C1 segment of cervical spinal cord (tissue), 14 donors: ENCODE measurements around the gene PABPC1L.
A peak's percentile ranks its signal among the peaks of the same experiment; 100 is the strongest.

Experiments
- DNase-seq, 14 donors: peaks; one replicate each; lab custom pipeline; 2025; lab: John Stamatoyannopoulos, UW

PABPC1L gene

DNA sequence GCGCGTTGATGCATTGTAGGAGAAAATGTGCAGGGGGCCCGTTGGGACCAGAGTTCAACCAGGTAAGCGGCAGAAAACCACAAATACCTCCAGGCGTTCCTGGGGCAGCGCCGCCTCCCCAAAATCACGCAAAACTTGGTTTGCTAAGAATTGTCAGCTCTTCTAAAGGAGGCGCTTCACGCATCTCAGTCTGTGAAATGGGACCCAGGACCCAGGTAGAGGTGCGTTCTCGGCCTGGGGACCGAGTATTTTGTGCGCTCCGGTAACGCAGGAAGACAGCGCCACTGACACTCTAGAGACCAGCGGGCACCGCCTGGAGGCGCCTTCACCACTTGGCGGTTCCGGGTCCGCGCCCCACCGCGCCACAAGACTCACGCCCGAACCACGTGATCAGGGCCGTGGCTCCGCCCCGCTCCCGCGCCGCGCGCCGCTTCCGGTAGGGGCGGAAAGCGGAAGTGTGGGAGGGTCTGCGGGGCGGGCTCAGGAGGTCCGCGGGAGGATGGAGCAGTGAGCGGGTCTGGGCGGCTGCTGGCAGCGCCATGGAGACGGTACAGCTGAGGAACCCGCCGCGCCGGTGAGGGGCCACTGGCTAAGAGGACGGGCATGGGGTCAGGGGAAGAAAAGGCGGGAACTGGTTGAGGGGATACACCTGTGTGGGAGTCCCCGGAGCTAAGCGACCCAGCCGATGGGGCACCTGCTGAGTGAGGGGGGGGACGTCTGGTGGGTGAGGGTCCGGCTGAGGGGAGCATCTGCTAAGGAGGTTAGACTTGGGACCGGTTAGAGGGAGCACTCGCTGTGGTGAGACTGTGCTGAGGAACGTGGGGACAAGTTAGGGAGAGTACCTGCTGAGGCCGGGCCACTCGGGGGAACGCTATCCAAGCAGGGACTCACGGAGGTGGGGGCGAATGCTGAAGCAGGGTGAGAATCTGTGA, 56.4 kb downstream of the PABPC1L start, which contains the start of gene STK4:
Gene STK4, plus strand, starts transcription at position 483 of the 932 bp plus-strand sequence. Its CDS starts 57 bp downstream, at position 540.
- peak; percentile 29 to 97 (median 90) for DNase-seq

DNA sequence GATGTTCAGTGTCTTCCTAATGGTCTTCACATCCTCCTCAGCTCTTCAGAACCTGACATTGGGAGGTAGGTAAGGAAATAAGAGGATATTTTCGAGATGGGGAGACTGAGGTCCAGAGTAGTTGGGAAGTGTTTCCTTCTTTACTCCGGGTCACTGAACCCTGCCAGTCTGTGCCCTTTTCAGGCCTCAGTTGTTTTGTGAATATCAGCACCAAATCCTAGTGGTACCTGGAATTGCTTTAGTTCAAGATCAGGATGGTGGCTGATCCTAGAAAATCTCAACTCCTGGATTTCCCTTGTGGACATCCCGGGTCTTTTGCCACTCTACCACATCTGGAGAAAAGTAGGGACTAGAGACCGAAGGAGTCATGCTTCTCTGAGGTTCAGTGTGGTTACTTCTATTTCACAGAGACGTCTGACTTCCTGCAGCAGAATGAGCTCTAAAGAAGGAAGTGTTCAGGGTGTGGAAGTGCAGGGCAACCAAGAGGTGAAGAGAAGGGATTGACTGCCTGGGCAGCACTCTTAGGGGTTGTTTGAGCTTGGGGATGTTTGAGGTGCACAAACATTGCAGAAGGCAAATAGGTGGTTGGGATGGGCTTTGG, 57.4 kb downstream of the PABPC1L start:
- DNase-seq, result peak in 1 of 14 donors; percentile 3

DNA sequence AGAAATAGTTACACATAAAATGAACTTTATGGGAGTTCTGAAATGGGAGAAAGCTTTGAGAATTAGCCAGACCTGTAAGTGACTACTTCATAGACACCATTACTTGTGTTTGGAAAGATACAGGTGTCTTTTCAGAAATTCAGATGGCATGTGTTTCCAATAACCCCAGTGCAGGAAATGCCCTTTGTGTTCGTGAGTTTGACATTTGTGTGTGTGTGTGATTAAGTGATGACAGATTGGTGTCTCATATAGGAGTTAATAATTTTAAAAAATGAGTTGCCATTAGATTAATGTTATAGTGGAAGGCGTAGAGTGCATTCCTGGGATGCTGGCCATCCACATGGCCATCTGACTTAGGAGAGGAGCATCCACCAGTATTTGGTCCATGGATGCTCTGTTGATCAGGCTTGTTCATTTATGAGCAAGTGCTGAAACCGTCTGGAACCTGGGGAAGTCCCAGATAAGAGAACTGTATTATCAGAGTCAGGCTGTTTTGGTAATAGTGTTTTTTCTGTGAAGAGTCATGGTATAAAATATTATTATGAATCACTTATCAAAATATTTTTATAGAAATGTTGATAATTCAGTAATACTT, 59.5 kb downstream of the PABPC1L start:
- DNase-seq, result no peak

DNA sequence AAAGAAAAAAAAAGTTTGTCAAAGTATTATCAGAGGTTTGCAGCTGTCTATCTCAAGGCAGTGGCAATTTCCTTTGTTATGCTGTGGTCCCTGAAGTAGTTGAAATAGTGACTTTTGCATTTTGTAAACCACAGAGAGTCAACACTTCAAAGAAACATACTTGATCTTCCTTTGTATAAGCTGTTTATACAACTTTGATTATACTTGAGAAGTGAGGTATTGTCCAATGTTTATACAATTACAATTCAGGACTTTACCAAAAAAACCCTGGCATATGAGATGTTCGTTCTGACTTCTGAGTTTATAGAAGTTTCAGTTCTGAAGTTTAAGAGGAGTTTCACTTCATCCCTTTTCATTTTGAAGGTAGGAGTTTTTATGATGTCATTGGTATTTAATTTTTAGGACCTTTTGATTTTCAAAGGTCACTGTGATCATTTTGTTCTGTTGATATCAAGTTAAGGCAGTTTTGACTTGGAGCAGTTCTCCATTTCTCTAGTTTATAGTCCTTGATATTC, 60.4 kb downstream of the PABPC1L start:
- DNase-seq, result no peak

DNA sequence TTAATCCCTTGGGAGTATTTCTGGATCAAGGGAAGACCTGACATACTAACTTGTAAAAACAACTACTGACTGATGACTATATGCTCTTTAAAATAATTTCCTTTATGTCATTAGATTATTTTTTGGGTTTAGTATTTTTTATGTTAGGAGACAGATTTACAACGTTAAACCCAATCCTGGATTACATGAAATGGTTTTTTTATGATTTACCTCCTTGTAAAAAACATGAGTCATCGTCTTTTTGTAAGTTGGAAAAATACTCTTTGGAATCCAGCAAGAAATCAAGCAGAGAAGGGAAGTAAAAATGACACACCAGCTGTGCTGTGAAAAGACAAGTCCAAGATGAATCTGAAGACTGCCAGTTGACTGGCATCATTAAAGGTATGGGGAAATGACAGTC, 63.2 kb downstream of the PABPC1L start:
- no peak for DNase-seq

DNA sequence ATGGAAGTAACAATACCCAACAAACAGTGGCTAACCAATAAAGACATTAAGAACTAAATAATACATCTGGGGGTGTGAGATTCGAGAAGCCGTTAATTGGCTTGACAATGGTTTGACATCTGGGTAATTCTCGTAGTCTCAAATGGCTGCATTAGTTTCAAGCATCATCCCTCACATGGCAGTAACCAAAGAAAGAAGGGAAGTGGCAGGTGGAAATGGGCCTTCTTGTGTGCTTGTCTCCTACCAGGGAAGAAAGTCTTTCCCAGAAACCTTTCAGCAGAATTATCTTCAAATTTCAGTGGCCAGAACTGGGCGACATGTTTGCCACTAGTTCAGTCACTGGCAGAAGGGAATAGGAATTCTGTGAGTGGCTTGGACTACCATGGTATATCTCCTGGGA, 66.8 kb downstream of the PABPC1L start:
- DNase-seq, result no peak

DNA sequence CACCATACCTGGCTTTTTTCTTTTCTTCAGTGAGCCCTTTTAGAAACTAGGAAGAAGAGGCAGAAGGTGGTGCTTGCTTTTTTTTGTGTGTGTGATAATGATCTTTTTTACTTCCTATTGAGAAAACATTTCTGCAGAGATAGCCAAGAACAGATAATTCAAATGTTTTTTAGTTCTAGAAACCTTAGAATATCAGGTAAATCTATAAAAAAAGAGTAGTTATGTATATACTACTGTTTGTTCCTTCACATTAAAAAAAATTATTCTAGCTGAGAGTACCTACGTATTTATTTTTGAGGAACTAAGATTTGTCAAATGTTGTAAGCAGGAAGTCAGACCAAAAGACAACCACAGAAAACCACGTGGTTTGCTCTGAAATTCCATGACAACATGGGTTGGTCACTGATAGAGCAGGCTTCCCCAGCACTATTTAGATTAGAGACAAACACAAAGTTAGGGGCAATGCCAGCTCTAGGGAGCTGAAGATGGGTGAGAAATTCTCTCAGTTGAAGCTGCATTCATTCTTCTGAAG, 69.3 kb downstream of the PABPC1L start:
- DNase-seq, result peak in 4 of 14 donors; percentile 11 to 18 (median 13)

DNA sequence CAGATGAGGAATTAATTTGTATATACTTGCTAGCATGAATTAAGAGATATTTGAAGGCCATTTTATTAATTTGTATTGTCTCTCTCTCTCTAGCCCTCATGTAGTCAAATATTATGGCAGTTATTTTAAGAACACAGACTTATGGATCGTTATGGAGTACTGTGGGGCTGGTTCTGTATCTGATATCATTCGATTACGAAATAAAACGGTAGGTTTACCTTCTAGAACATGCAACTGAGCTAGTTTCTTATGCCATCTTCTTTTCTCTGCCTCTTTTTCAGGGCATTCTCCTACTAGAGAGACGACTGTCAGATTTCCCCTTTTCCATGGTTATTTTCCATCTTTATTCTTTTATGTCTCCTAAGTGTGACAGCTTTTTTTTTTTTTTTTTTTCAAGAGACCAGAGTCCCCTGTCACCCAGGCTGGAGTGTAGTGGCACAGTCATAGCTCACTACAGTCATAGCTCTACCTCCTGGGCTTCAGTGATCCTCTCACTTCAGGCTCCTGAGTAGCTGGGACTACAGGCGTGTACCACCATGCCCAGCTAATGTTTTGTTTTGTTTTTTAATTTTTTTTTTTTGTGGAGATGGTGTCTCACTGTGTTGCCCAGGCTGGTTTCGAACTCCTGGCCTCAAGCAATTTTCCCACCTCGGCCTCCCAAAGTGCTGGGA, 72.0 kb downstream of the PABPC1L start:
- no peak for DNase-seq

DNA sequence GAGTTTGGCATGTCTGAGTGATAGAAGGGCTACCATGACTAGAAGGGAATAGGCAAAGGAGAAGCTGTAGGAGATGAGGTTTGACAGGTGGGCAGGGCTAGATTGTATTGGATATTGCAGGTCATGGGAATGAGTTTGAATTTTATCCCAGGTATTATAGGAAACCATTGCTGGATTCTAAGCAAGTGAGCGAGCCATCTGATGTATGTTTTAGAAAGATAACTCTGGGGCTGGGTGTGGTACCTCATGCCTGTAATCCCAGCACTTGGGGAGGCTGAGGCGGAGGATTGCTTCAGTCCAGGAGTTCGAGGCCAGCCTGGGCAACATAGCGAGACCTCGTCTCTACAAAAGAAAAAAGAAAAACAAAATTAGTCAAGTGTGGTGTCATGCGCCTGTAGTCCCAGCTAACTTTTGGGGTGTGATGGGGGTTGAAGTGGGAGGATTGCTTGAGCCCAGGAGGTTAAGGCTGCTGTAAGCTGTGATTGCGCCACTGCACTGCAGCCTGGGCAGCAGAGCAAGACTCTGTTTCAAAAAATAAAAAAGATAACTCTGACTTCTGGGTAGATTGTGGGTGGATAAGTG, 73.3 kb downstream of the PABPC1L start:
- DNase-seq, result no peak

DNA sequence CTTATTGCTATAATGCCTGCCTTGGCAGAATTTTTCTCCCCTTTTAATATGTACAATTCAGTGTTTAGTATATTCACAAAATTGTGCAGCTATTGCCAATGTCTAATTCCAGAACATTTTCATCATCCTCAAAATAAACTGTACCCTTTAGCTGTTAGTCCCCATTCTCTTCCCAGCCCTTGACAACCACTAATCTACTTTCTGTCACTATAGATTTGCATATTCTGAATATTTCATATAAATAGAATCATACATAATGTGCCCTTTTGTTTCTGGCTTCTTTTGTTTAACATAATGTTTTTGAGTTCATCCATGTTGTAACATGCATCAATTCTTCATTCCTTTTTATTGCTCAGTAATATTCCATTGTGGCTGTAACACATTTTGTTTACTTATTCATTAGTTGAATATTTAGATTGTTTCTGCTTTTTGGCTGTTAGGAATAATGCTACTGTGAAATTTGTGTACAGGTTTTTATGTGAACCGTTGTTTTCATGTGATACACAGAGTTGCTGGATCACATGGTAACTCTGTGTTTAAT, 78.8 kb downstream of the PABPC1L start:
- no peak for DNase-seq
